Stimulated activated CD4-positive, alpha-beta T cell treated with anti-CD3 and anti-CD28 coated beads, Interleukin-4, amount 100 ng/mL, for 48 hours (primary cell): ENCODE measurements around the gene GIMAP1.

ENCODE experiments used
- DNase-seq, 2 donors: peaks; one replicate each; pipeline ENCODE4 v3.0.0-alpha.2; 2020; ENCODE audit warnings: low read depth in 2 of 2

GIMAP1 gene

DNA sequence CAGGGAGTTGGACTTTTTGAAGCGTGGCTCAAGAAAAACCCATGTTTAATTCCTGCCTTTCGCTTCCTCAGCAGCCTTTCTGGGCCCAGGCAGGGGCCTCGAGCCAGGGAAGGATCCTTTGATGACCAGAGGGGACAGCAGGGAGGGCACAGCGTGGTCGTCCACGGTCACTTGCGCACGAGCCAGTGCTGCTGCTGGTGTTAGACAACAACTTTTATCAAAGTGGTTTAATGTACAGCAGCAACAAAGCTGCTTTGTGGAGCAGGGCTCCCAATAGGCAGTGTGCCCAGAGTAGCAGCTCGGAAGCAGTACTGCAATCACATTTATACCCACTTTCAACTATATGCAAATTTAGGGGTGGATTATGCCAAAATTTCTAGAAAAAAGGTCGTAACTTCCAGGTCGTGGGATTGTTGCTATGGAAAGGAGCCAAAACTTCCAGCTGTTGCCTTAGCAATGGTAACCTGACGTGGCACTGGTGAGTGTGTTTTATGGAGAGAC is 6.1 kb downstream of the GIMAP1 start:
- no peak for DNase-seq

DNA sequence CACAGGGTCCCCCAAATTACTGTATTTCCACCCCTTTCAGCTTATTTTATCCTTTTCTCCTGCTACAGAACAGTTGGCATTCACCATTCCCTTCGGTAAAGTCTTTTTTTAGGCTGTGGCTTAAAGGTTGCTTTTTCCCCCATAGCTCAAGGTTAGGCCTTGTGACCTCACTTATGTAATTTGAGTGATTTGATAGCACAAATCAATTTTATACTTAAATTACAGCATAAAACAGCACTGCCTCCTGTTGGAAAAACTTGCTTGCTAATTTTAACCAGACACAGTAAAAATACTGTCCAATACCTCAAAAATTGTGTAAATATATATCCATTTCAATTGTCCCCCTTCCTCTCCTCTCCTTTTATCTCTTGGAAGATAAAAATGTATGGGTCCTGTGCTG is 7.1 kb downstream of the GIMAP1 start:
- DNase-seq: no peak

DNA sequence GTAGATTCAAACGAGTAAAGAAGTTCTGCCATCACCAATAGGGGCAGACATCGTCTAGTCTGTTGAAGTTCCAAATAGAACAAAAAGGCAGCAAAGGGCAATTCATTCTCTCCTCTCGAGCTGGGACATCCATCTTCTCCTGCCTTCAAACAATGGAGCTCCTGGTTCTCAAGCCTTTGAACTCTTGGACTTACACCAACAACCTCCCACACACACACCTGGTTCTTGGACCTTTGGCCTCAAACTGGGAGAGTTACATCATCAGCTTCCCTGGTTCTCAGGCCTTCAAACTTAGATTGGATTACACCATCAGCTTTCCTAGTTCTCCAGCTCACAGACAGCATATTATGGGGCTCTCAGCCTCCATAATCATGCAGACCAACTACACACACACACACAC is 11.0 kb downstream of the GIMAP1 start:
- DNase-seq: no peak

DNA sequence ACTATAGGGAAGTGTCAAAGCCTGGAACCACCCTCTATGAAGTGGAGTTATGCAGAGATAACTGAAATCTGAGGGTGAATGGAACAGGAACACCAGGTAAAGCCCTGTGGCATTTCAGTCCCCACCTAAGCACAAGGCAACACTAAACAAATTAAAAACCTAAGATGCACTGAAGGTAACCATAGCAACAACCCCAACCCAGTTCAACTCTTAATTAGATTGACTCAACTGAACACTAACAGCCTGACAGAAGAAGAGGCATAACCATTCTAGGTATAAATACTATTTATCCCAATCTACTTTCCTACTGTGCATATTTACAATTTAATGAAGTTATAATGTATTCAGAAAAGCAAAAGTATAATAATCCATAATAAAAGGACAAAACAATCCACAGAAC is 11.6 kb downstream of the GIMAP1 start:
- DNase-seq: no peak

DNA sequence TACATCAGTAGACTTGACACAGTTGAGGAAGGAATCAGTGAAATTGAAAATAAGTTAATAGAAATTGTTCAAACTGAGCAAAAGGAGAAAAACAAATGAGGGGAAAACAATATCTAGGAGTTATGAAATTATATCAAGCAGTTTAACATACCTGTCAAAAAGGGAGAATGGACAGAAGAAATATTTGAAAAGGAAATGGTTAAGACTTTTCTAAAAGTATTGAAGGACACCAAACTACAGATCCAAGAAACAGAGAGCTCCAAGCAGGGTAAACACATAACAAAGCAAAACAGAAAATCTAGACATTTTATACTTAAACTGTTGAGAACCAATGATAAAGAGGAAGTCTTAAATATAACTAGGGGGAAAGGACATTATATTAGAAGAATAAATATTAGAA is 12.2 kb downstream of the GIMAP1 start:
- DNase-seq: no peak

DNA sequence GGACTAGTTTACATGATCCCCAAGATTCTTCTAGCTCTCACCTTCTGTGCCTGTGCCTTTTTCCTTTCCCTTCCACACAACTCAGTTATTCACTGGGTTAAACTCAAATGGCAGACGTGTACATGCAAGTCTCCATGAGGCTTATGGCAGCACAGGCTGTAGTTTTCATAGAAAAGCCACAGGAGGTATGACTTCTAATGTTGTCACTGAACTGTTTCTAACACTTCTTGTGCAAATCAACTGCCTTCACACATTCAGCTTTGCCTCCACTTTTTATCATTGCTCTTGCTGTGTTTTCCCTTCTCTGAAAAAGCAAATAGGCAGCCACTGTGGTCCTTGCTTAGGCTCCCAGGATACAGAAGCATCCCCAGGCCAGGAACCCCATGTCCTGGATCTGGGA is 15.5 kb downstream of the GIMAP1 start:
- no peak for DNase-seq

DNA sequence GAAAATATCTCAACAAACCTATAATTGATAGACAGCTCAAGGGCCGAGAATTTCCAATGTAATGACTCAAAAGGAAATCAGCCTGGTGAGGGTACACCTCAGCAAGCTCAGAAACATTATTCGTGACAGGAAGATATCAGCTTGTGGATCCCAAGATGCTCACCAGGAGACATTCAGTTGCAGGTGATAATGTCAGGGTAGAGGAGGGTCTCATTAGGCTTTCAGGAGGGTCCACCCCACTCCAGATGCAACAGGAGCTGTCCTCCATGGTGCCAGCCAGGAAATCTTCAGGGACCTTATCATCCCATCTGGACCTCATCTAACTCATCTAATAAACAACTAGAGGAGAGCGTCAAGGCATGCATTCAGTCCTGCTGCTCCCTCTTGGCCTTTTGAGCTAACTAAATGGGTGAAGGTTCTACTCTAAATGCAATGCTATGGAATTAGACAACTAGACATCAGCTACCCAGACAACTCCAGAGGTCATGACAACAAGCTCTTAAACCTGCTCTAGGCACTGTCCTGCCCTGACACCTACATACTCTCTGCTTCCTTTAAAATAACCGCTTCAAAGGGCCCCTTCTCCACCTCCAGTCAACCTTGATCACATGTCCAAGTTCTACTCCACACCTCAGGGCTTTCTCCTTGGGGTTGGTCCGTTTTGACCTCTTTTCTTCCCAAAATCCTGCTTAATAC is 16.5 kb downstream of the GIMAP1 start:
- no peak for DNase-seq

DNA sequence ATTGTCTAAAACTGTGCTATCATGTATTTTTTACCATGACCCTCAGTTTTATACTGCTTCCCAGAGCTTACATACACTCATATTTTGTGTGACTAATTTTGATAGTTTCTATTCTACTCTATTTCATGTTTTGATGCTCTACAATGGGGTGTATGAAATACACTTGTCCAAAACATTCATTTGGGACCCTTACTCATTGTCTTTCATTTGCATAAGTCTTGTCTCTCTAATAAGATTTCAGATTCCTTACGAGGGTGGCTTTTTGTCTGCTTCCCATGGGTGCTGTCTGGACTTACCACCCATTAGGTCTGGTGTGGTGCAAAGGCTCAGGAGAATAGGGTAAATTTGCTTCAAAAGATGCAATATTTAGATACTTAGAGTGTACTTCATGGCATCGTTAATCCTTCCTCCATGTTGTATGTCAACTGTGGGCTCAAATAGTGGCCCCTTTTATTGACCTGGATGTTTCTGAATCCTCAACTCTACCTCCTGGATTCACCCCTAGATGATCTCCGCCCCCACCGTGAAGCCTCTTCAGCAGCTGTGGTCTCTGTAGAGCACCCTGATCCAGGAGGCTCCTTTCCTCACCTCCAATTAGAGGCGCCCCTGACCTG is 17.2 kb downstream of the GIMAP1 start:
- DNase-seq: no peak

DNA sequence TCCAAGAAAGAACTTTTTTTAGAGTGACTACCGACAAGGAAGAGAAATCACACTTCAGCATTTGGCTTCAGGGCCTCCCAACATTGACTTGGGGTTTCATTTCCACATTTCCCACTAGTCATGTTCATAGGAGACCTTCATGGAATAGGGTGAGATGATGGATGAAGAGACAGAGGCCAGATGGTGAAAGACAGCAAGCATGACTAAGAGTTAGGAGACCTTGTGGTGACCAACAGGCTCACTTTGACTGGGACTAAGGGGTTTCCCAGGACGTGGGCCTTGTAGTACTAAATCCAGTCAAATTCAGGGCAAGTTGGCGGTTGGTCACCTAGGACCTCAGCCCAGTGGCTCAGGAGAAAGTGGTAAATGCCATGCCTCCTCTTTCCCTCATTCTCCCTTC is 17.8 kb downstream of the GIMAP1 start:
- no peak for DNase-seq

DNA sequence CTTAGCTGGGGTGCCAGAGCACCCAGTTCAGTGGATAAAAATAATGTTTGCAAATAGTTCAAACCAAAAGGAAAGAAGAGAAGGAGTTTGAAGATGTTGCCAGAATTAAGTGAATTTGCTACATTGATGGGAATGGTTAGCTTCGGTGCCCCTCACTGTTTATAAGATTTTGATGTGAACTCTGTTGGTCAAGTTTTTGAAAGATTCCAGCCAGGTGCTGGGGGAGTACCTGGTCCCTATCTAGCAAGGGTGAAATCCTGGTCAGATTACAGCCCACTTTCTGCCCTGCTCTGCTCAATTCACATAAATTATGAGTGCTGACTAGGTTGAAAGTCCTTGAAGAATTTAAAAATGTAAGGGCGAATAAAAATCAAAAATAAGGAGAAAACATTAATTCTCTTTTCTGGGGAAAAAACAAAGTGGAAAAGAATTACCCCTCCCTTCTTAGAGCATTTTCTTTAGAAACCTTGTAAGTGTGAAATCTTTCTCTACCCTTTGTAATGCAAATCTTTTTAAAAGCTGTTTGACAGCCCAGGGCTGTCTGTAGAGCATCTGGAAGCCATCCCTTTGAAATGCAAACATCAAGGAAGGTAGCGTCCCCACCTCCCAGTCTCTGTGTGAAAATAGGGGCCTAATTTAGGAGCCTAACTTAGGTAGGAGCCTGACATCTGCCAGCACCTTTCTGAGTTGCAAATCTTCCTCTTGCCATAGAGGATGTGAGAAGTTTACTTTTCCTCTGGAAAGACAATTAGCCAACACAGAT is 19.4 kb downstream of the GIMAP1 start:
- no peak for DNase-seq

DNA sequence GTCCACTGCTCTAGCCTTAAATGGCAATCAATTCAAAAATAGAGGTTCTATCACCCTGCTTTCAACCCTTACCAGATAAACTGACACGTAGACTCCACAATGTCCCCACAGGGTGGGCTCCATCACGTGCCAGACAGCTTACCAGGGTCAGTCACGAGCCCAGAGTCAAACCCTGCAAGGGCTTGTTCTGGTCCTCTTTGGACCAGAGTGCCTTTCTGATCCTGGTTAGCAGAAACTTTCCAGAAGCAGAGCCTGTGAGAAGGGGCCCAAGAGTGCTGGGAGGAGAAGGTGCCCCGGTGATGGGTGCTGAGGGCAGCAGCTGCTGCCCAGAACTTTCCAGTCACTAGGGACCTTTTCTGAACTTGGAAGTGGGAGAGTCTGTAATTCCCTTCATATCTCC is 20.5 kb downstream of the GIMAP1 start:
- no peak for DNase-seq

DNA sequence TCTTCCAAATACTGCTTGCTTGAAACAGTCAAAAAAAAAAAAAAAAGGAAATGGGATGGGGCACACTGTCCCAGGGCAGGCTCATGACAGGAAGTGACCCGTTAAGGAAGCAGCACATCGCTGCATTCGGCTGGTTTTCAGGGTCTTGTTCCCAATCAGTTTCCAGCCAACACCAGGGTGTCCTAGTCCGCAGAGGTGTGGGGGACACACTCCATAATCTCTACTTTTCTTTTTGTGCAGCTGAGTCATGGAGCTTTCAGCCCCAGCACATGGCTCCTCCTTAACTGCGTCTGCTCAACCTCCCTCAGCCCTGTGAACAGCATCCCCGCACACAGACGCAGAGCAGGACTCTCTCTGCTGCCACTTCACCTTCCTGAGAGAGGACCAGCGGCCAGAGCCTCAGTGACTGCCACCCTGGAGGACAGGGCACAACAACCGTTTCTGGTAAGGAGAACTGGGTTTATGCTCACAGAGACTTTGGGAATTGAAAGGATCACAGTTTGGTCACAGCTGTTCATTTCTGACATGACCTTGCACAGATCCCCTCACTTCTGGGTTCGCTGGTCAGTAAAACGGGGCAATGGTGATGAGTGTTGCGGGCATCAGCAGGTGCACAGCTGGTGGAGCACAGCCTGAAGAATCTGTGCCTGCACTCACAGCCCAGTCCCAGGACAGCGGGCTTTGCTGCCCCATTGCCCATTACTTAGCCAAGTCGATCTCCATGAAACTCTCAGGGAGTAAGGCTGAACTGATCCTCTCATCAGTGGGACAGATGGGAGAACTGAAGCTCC is 21.0 kb downstream of the GIMAP1 start, which contains the start of gene GIMAP5:
TSS of gene GIMAP5 (plus strand) at position 154 of the 791 bp plus-strand sequence. CDS start 3,467 bp downstream, outside the sequence.
- no peak for DNase-seq

DNA sequence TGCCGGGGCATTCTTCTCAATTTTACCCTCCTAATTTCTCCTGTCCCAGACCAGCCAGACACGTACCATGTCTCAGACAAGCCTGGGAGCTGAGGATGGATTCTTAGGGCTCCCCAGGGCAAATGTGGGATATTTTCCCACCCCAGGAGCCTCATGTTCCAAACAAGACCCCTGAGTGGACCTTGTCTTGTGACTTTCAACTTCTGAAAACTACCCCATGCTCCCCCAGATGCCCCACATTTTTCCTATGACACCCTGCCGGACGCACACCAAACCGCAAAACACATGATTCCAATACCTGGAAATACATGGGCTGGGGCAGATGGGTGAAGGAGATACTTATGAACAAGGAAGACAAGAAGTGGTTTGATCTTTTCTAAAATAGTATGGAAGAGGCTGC is 21.7 kb downstream of the GIMAP1 start:
- no peak for DNase-seq

DNA sequence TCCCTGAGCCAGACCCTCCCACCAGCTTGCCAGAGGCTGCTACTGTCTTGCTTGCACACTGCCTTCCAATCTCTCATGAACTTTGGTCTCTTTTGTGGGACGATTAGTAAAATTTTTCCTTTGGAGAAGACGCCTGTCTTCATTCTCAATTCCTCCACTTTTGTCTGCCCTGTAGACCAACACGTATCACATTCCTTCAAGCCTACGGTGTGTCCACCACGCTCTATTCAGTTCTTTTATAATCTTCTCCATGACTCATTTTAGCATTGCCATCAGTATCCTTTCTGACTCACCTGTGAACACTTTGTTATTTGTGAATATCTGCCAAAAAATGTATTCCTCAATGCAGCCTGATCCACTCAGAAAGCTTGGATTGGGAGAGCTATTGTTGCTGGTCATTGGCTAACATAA is 22.2 kb downstream of the GIMAP1 start:
- no peak for DNase-seq

DNA sequence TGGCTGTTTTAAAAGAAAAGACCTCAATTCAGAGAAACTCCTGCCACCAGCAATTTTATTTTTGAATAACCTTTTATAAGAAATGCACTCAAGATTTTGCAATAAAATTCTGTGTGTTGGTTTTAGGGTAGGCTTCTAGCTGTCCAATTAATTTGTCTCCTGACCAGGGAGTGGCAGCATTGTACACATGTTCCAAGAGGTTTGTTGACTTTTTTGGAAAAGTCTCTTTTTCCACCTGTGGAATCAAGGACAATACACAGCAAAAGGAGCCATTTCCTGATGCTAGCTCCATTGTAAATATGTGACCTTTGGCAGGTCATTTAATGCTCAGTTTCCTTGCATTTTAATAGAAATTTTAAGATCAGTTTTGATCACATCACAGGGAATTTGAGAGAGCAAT is 22.6 kb downstream of the GIMAP1 start:
- DNase-seq: no peak

DNA sequence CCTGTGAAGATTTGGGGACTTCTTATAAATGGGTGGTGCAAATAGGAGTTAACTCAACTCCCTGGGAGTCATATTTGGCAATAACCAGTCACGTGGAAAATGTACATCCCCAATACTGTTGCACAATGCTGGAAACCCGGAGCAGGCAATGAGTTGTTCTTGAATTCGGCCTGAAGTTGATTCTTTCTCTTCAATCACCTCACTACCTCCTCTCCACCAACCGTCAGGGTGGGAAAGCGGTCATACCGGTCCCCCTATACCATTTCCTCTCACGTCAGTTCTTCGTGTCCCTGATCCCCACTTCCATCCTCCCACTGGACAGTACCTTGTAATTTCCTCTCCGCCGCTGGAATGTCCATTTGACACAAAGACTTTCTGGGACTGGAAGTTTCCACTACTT is 23.6 kb downstream of the GIMAP1 start:
- no peak for DNase-seq

DNA sequence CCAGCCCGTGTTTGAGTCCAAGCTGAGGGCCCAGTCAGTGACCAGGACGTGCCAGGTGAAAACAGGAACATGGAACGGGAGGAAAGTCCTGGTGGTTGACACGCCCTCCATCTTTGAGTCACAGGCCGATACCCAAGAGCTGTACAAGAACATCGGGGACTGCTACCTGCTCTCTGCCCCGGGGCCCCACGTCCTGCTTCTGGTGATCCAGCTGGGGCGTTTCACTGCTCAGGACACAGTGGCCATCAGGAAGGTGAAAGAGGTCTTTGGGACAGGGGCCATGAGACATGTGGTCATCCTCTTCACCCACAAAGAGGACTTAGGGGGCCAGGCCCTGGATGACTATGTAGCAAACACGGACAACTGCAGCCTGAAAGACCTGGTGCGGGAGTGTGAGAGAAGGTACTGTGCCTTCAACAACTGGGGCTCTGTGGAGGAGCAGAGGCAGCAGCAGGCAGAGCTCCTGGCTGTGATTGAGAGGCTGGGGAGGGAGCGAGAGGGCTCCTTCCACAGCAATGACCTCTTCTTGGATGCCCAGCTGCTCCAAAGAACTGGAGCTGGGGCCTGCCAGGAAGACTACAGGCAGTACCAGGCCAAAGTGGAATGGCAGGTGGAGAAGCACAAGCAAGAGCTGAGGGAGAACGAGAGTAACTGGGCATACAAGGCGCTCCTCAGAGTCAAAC is 26.0 kb downstream of the GIMAP1 start:
- DNase-seq: no peak

DNA sequence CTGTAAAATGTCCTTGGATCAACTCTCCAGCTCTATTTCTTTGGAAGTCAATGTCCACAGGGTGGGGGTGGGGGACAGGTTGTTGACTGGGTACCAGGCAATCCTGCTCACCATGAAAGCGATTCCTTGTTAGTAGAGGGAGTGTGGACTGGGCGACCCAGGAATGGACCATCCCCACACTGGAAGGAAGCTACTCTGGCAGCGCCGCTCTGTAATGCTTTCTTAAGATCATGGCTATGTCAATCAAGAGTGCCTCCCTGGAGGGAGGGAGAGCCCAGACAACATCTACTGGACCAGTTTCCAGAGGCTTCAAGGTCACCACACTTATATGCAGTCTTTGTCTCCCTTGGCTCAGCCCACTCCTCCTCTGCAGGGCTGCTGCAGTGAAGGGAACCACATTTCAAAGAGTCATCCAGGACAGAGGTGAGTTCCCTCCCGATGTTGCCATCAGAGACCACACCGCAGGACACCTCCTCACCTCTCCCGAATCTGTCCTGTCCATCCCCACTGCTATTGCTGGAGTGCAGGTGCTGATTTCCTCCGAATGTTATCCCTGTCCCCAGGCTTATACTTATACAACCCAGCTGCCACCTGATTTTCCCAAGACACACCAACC is 27.7 kb downstream of the GIMAP1 start:
- no peak for DNase-seq

DNA sequence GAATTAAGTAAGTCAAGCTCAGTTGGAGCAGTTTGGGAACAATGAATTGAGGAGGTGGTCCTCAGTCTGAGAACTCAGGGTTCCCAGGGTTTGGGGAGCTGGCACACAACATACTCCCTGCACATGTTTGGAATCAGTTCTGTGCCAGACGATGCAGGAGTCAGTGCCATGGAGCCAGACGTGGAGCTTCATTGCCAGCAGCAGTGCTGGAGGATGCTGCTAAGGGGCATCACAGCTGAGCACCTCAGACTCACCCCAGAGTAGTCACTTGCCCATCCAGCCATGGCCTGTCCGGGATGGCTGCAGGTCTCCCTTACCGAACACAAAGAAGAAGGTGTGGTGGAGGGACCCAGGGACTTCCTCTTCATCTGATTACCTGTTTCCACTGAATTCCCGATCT is 28.7 kb downstream of the GIMAP1 start:
- DNase-seq: no peak

DNA sequence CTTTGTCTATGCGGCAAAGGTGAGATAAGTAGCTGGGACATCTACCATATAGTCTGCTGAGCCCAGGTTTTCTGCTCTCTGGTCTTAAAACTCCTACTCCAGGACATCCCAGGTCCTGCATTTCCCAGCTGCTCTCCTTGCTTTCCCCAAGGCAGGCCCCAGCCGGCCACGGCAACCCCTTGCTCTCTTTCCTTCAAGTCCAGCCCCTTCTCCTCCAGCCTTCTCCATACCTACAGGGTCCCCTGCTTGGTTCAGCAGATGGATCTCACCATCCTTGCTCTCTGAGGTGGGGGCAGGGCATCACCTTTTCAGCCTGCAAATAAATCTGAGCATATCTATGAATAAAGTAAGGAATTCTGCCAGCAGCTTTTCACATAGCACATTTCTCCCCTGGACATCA is 29.5 kb downstream of the GIMAP1 start:
- no peak for DNase-seq

DNA sequence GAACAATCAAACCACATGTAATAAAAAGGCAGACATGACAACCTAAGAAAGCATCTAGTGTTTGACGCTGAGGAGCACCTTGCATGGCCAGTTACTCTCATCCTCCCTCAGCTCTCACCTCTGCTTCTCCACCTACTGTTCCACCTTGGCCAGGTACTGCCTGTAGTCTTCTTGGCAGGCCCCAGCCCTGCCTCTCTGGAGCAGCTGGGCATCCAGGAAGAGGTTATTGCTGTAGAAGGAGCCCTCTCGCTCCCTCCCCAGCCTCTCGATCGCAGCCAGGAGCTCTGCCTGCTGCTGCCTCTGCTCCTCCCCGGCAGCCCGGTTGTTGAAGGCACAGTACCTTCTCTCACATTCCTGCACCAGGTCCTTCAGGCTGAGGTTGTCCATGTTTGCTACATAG is 30.5 kb downstream of the GIMAP1 start:
- no peak for DNase-seq
